HEK293 (cell line): ENCODE data around the gene TMEM87B.
"Not testable (repeated sequence)": the region's sequence is repeated elsewhere in the genome, so short reads cannot be mapped to it uniquely, and the experiment has no call there.

Experiments
- CTCF ChIA-PET: fragments of 350-600 bp; formaldehyde crosslinking; extraction: SDS; loops from one replicate; lab custom pipeline; 2021; ENCODE audit warnings: antibody characterized with exemption; lab: Yijun Ruan, JAX
- POLR2A ChIA-PET: fragments of 300-600 bp; formaldehyde crosslinking; extraction: SDS; loops from one replicate; lab custom pipeline; 2020; ENCODE audit warnings: antibody characterized with exemption, inconsistent platforms; lab: Yijun Ruan, JAX
- H3K27ac ChIP-seq: fragments of 200-500 bp; sonication (Bioruptor generic); 2 replicates; pipeline ENCODE4 v1.5.1; 2014; ENCODE audit warnings: low read depth, low read length, control low read depth, inconsistent platforms; ENCODE audit errors: extremely low read depth
- H3K36me3 ChIP-seq, 2 experiments: fragments of 200-500 bp in 1 of 2; sonication (Bioruptor generic) in 1 of 2; 1 replicate in 1 of 2; 2 replicates in 1 of 2; pipeline ENCODE4 v1.5.1; 2014 to 2017; ENCODE audit warnings: inconsistent platforms in 2 of 2, low read length in 2 of 2; ENCODE audit not compliant: control insufficient read depth in 2 of 2, insufficient read depth in 1 of 2
- H3K4me1 ChIP-seq: fragments of 200-500 bp; sonication (Bioruptor generic); 2 replicates; pipeline ENCODE4 v1.5.1; 2014; ENCODE audit warnings: mild to moderate bottlenecking, low read length, inconsistent platforms; ENCODE audit not compliant: control insufficient read depth, insufficient read depth
- H3K4me3 ChIP-seq: 2 replicates; pipeline ENCODE4 v1.5.1; 2011; ENCODE audit warnings: low read depth, mild to moderate bottlenecking, control low read depth, low read length, moderate library complexity
- H3K9me3 ChIP-seq: fragments of 200-500 bp; sonication (Bioruptor generic); 2 replicates; pipeline ENCODE4 v1.5.1; 2014; ENCODE audit warnings: low read depth, low read length, inconsistent platforms; ENCODE audit not compliant: control insufficient read depth, insufficient read depth
- SETDB1 ChIP-seq: IDR thresholded peaks from one replicate; pipeline ENCODE4 v1.6.1; 2017; ENCODE audit warnings: mild to moderate bottlenecking, low read length, moderate library complexity, mixed read lengths; ENCODE audit not compliant: insufficient read length
- ZFHX2 ChIP-seq: fragments of 450-650 bp; formaldehyde crosslinking; conservative IDR thresholded peaks from 2 replicates; pipeline ENCODE4 v1.5.1; 2016; ENCODE audit warnings: missing biosample characterization, missing genetic modification characterization
- ZNF10 ChIP-seq: fragments of 450-650 bp; formaldehyde crosslinking; IDR thresholded peaks from 2 replicates; pipeline ENCODE4 v1.5.1; 2017; ENCODE audit warnings: missing biosample characterization, missing genetic modification characterization
- ZNF121 ChIP-seq: fragments of 450-650 bp; formaldehyde crosslinking; IDR thresholded peaks from 2 replicates; pipeline ENCODE4 v1.5.1; 2016; ENCODE audit warnings: missing biosample characterization, missing genetic modification characterization
- ZNF292 ChIP-seq: fragments of 450-650 bp; formaldehyde crosslinking; IDR thresholded peaks from 2 replicates; pipeline ENCODE4 v1.5.1; 2016; ENCODE audit warnings: low read depth, missing biosample characterization, missing genetic modification characterization, borderline replicate concordance
- ZNF37A ChIP-seq: fragments of 450-650 bp; IDR thresholded peaks from 2 replicates; pipeline ENCODE4 v1.5.1; 2018; ENCODE audit warnings: missing biosample characterization, missing genetic modification characterization
- ZNF600 ChIP-seq: fragments of 450-650 bp; formaldehyde crosslinking; IDR thresholded peaks from 2 replicates; pipeline ENCODE4 v1.5.1; 2016; ENCODE audit warnings: missing biosample characterization, missing genetic modification characterization
- ZNF76 ChIP-seq: fragments of 450-650 bp; formaldehyde crosslinking; IDR thresholded peaks from 2 replicates; pipeline ENCODE4; 2016; ENCODE audit warnings: low read depth, missing biosample characterization, missing genetic modification characterization, borderline replicate concordance
- ZNF791 ChIP-seq: fragments of 450-650 bp; formaldehyde crosslinking; IDR thresholded peaks from 2 replicates; pipeline ENCODE4 v1.5.1; 2016; ENCODE audit warnings: missing biosample characterization, missing genetic modification characterization
- TF ChIP-seq, protein P1 (sequence below): fragments of 450-650 bp; formaldehyde crosslinking; IDR thresholded peaks from 2 replicates; pipeline ENCODE4 v1.5.1; 2016; ENCODE audit warnings: missing biosample characterization, missing genetic modification characterization
- TF ChIP-seq, protein P2 (sequence below): fragments of 450-650 bp; formaldehyde crosslinking; IDR thresholded peaks from 2 replicates; pipeline ENCODE4 v1.5.1; 2016; ENCODE audit warnings: missing biosample characterization, missing genetic modification characterization
- TF ChIP-seq, protein P3 (sequence below): fragments of 450-650 bp; formaldehyde crosslinking; conservative IDR thresholded peaks from 2 replicates; pipeline ENCODE4 v1.5.1; 2016; ENCODE audit warnings: low read depth, missing biosample characterization, missing genetic modification characterization

Gene TMEM87B

DNA sequence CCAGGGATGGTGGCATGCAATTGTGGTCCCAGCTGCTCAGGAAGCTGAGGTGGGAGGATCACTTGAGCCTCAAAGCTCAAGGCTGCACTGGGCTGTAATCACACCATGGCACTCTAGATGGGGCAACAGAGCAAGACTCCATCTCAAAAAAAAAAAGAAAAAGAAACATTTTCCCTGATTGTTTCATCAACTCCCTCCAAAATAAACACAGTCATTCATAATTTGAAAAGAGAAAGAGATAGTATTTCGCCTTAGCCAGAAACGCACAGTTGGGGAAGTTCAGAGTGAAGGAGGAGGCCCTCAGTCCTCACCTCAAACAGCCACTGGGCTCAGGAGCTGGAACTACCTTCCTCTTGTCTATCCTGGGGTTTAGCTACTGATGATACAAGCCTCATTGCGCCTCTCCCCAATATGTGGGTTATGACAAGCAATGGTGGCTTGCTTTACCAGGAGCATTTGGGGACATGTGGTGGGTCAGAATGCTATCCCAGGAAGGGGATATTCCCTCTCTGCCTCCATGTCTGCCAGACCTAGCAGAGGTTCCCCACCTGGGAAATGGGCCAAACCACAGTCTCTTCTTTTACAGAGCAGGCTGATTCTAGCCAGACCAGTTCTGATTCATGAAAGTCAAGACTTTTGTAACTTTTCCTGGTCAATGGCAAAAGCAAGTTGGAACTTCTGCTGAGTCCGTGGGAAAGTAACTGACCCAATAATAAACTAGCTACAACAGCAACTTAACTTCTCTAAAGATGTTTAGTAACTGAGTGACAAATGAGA lies 22.2 kb upstream of the TMEM87B start:
- H3K4me3 ChIP-seq, result no peak overlapping the region
- POLR2A ChIA-PET, result no interaction called here
- no peak overlapping the region for H3K27ac ChIP-seq

DNA sequence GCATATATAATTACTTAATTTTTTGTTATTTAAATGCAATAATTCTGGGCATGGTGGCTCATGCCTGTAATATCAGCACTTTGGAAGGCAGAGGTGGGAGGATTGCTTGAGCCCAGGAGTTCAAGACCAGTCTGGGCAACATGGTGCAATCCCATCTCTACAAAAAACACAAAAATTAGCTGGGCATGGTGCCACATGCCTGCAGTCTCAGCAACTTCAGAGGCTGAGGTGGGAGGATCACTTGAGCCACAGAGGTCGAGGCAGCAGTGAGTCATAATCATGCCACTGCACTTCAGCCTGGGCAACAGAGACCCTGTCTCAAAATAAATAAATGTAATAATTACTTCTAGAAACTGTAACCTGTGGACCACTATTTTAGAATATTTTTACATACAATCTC lies 21.5 kb upstream of the TMEM87B start:
- ChIA-PET CTCF (interaction anchor here (0.6 to 1.5 kb wide), 5 partner anchors 13 to 138 kb away, joined by 3 to 7 read pairs (median 3); no protein-coding TSS in a partner anchor), POLR2A (no interaction called here)

More for the DNA sequence above, 22.2 kb upstream of the TMEM87B start:
- H3K4me1 ChIP-seq, result peaks cover 5% of the 10 kb centered on the region
- peaks cover 0 to 5% of the 10 kb centered on the region in 2 experiments; a peak in 1 of 3 replicates for H3K36me3 ChIP-seq
- TF ChIP-seq, protein P1, sequence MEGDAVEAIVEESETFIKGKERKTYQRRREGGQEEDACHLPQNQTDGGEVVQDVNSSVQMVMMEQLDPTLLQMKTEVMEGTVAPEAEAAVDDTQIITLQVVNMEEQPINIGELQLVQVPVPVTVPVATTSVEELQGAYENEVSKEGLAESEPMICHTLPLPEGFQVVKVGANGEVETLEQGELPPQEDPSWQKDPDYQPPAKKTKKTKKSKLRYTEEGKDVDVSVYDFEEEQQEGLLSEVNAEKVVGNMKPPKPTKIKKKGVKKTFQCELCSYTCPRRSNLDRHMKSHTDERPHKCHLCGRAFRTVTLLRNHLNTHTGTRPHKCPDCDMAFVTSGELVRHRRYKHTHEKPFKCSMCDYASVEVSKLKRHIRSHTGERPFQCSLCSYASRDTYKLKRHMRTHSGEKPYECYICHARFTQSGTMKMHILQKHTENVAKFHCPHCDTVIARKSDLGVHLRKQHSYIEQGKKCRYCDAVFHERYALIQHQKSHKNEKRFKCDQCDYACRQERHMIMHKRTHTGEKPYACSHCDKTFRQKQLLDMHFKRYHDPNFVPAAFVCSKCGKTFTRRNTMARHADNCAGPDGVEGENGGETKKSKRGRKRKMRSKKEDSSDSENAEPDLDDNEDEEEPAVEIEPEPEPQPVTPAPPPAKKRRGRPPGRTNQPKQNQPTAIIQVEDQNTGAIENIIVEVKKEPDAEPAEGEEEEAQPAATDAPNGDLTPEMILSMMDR (tag by site-specific recombination), result peak; percentile 36
- no peak for TF ChIP-seq ZNF10 (tag by site-specific recombination)
- TF ChIP-seq ZNF121, result peak; percentile 82; the same call in 1 of the 2 replicates
- TF ChIP-seq, all 188 proteins: peak for 2
- CTCF ChIA-PET, result interaction anchor here (0.5 to 1.5 kb wide), 7 partner anchors 12 to 696 kb away, joined by 3 to 7 read pairs (median 3); no protein-coding TSS in a partner anchor
- no peaks in the 10 kb centered on the region; the same call in 1 of the 2 replicates for H3K9me3 ChIP-seq

DNA sequence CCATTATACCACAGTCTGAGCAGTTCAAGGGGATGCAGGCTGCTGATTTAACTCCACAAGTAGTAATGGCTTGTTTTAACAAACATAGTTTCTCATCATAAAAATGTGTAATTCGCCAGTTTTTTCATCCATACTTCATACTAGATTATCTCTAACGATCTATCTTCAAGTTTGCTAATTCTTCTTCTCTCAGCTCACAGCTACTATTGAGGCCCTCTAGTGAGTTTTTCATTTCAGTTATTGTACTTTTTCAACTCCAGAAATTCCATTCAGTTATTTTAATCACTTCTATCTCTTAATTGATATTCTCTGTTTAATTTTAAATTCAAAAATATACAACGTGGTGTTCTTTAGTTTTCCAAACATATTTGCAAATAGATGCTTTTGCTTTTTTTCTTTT lies 20.1 kb upstream of the TMEM87B start:
- H3K27ac ChIP-seq, result no peak overlapping the region
- ChIA-PET CTCF (no interaction called here), POLR2A (no interaction called here)
- H3K4me3 ChIP-seq, result no peak overlapping the region
- peaks cover 5% of the 10 kb centered on the region for H3K4me1 ChIP-seq
- H3K36me3 ChIP-seq, result no peaks in the 10 kb centered on the region
- peak; percentile 67 for TF ChIP-seq SETDB1
- TF ChIP-seq, protein P2, sequence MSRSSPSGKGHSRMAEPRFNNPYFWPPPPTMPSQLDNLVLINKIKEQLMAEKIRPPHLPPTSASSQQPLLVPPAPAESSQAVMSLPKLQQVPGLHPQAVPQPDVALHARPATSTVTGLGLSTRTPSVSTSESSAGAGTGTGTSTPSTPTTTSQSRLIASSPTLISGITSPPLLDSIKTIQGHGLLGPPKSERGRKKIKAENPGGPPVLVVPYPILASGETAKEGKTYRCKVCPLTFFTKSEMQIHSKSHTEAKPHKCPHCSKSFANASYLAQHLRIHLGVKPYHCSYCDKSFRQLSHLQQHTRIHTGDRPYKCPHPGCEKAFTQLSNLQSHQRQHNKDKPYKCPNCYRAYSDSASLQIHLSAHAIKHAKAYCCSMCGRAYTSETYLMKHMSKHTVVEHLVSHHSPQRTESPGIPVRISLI (tag by site-specific recombination), result no peak
- TF ChIP-seq, all 188 proteins: peak for 1
- no peaks in the 10 kb centered on the region; the same call in 1 of the 2 replicates for H3K9me3 ChIP-seq

More for the DNA sequence above, 21.5 kb upstream of the TMEM87B start:
- TF ChIP-seq ZNF791 (tag by site-specific recombination), result no peak
- TF ChIP-seq ZNF600 (tag by site-specific recombination), result no peak
- TF ChIP-seq ZFHX2 (tag by site-specific recombination), result peak; percentile 55; the same call in 1 of the 2 replicates
- TF ChIP-seq ZNF76, result no peak
- no peak overlapping the region for H3K4me3 ChIP-seq
- no peaks in the 10 kb centered on the region; the same call in 1 of the 2 replicates for H3K9me3 ChIP-seq
- peaks cover 0 to under 1% of the 10 kb centered on the region in 2 experiments; a peak in 1 of 3 replicates for H3K36me3 ChIP-seq
- H3K27ac ChIP-seq, result no peak overlapping the region
- peaks cover 5% of the 10 kb centered on the region for H3K4me1 ChIP-seq

DNA sequence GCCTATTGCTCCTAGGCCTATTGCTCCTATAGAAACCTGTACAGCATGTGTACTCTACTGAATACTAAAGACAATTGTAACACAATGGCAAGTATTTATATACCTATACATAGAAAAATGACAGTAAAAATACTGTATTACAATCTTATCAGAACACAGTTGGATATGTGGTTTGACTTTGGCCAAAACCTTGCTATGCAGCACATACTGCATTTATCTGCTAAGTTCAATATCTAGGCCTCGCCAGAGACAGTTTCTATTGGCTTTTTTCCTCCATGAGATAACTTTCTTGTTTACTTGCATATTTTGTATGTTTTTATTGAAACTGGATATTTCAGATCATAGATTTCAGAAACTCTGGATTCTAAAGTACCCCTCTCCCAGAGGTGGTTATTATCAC lies 19.3 kb upstream of the TMEM87B start:
- Histone ChIP-seq H3K4me3 (no peak overlapping the region), H3K9me3 (no peaks in the 10 kb centered on the region; the same call in 1 of the 2 replicates), H3K36me3 (no peaks in the 10 kb centered on the region), H3K27ac (no peak overlapping the region), H3K4me1 (peaks cover 5% of the 10 kb centered on the region)
- POLR2A ChIA-PET, result no interaction called here
- CTCF ChIA-PET, result no interaction called here
- TF ChIP-seq, protein P3, sequence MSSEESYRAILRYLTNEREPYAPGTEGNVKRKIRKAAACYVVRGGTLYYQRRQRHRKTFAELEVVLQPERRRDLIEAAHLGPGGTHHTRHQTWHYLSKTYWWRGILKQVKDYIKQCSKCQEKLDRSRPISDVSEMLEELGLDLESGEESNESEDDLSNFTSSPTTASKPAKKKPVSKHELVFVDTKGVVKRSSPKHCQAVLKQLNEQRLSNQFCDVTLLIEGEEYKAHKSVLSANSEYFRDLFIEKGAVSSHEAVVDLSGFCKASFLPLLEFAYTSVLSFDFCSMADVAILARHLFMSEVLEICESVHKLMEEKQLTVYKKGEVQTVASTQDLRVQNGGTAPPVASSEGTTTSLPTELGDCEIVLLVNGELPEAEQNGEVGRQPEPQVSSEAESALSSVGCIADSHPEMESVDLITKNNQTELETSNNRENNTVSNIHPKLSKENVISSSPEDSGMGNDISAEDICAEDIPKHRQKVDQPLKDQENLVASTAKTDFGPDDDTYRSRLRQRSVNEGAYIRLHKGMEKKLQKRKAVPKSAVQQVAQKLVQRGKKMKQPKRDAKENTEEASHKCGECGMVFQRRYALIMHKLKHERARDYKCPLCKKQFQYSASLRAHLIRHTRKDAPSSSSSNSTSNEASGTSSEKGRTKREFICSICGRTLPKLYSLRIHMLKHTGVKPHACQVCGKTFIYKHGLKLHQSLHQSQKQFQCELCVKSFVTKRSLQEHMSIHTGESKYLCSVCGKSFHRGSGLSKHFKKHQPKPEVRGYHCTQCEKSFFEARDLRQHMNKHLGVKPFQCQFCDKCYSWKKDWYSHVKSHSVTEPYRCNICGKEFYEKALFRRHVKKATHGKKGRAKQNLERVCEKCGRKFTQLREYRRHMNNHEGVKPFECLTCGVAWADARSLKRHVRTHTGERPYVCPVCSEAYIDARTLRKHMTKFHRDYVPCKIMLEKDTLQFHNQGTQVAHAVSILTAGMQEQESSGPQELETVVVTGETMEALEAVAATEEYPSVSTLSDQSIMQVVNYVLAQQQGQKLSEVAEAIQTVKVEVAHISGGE (tag by site-specific recombination), result no peak
- no peak for TF ChIP-seq ZNF292 (tag by site-specific recombination)
- TF ChIP-seq ZNF37A (tag by site-specific recombination), result no peak

DNA sequence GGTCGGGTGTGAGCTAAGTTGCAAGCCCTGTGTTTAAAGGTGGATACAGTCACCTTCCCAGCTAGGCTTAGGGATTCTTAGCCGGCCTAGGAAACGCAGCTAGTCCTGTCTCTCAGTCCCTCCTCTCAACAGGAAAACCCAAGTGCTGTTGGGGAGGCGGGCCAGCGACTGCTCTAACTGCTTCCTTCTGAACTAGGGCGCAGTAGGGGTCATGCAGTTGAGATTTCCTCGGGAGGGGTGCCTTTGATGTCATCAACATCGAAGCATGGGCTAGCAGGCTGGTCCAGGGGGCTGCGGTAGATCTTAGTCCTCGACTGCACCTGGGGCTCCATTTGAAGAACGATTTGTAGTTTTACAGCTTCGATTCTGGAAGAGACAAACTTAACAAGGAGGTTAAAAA lies 15.5 kb upstream of the TMEM87B start:
- H3K9me3 ChIP-seq, H3K36me3 ChIP-seq, H3K4me1 ChIP-seq, H3K27ac ChIP-seq, H3K4me3 ChIP-seq: not testable (repeated sequence)
- ChIA-PET CTCF (interaction anchor here (0.5 to 0.6 kb wide), 2 partner anchors 65 to 137 kb away, joined by 3 read pairs; no protein-coding TSS in a partner anchor), POLR2A (interaction anchor here (0.6 kb wide), 1 partner anchor 969 kb away, joined by 5 read pairs; no protein-coding TSS in a partner anchor)

DNA sequence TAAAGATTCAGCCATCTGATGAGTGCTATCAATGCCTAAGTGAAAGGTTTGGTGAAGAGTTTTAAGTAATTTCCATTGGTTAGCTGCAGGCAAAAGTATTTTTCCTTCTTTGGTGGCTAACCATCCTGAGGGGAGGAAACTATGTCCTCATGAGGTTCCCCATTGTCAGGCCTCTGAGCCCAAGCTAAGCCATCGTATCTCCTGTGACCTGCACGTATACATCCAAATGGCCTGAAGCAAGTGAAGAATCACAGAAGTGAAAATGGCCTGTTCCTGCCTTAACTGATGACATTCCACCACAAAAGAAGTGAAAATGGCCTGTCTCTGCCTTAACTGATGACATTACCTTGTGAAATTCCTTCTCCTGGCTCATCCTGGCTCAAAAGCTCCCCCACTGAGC lies 15.0 kb upstream of the TMEM87B start:
- H3K9me3 ChIP-seq, H3K4me3 ChIP-seq, CTCF ChIA-PET, H3K4me1 ChIP-seq, H3K27ac ChIP-seq, H3K36me3 ChIP-seq, POLR2A ChIA-PET: not testable (repeated sequence)
